ENCODE measurements around the gene CDC6. TPM values are rescaled to one million over a fixed set of nuclear protein-coding genes. Genes with fewer than 3 reads are reported as not detected.

Gene CDC6
- total RNA-seq, 1 donor from 2014 or later, result 16.4 TPM

- no peaks in the 10 kb centered on the region for H3K9me3 Mint-ChIP-seq
- peaks cover 10% of the 10 kb centered on the region for H3K36me3 Mint-ChIP-seq
- no peak overlapping the region for H3K4me3 Mint-ChIP-seq
- TF ChIP-seq, protein P1, sequence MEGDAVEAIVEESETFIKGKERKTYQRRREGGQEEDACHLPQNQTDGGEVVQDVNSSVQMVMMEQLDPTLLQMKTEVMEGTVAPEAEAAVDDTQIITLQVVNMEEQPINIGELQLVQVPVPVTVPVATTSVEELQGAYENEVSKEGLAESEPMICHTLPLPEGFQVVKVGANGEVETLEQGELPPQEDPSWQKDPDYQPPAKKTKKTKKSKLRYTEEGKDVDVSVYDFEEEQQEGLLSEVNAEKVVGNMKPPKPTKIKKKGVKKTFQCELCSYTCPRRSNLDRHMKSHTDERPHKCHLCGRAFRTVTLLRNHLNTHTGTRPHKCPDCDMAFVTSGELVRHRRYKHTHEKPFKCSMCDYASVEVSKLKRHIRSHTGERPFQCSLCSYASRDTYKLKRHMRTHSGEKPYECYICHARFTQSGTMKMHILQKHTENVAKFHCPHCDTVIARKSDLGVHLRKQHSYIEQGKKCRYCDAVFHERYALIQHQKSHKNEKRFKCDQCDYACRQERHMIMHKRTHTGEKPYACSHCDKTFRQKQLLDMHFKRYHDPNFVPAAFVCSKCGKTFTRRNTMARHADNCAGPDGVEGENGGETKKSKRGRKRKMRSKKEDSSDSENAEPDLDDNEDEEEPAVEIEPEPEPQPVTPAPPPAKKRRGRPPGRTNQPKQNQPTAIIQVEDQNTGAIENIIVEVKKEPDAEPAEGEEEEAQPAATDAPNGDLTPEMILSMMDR (IDR thresholded peaks at IDR 0.05; ENCODE audit: unreplicated experiment), result no peak
- peaks cover 39% of the 10 kb centered on the region for H3K4me1 Mint-ChIP-seq
- DNase-seq (ENCODE audit: low spot score in 2 of 2, unreplicated experiment in 2 of 2), result no peak
- no peaks in the 10 kb centered on the region for H3K27me3 Mint-ChIP-seq (ENCODE audit: low read depth)
- no peak overlapping the region for H3K27ac Mint-ChIP-seq
These were observed 39.1 kb downstream of the CDC6 start for GRCh38 chr17:40326832-40327199.

- H3K9me3 Mint-ChIP-seq, result no peaks in the 10 kb centered on the region
- H3K4me3 Mint-ChIP-seq, result no peak overlapping the region
- H3K4me1 Mint-ChIP-seq, result peaks cover 35% of the 10 kb centered on the region
- peak overlapping the region; percentile 56 for H3K27ac Mint-ChIP-seq
- TF ChIP-seq, protein P1 (IDR thresholded peaks at IDR 0.05; ENCODE audit: unreplicated experiment), result no peak
- H3K36me3 Mint-ChIP-seq, result peaks cover 10% of the 10 kb centered on the region
- no peaks in the 10 kb centered on the region for H3K27me3 Mint-ChIP-seq (ENCODE audit: low read depth)
- DNase-seq (ENCODE audit: low spot score in 2 of 2, unreplicated experiment in 2 of 2), result no peak
These were observed 39.6 kb downstream of the CDC6 start for GRCh38 chr17:40327244-40327729.

DNA sequence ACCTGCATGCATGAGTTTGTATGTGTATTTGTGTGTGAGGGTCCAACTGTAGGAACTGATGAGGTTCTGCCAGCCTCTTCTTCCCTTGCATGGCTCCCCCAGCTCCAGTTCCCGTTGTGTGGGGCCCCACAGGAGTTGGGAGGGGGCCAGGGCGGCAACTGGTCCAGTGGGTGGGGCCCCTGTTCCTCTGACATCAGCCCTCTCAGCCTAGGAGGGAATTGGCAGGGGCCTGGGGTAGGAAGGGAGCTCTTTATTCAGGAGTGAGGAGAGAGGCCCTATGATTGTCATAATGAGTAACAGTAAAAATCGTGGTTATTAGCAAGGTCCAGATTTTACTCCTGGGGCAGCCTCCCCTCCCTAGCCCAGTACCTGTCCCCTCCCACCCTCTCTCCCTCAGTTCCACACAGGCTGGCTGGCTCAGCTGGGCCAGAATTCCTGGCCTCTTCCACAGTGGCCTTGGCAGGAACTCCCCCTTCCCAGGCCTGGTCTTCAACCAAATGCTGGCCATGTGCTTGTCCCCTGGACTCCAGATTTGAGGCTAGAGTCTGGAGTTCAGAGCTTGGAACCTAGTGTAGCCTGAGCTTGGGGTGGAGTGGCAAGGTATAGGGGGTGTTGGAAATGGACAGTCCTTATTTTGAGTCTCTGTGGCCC is 40.2 kb downstream of the CDC6 start:
- peaks cover 14% of the 10 kb centered on the region for H3K36me3 Mint-ChIP-seq
- H3K27me3 Mint-ChIP-seq (ENCODE audit: low read depth), result no peaks in the 10 kb centered on the region
- peaks cover 30% of the 10 kb centered on the region for H3K4me1 Mint-ChIP-seq
- peak overlapping the region; percentile 56 for H3K27ac Mint-ChIP-seq
- H3K4me3 Mint-ChIP-seq, result no peak overlapping the region
- TF ChIP-seq, protein P1 (IDR thresholded peaks at IDR 0.05; ENCODE audit: unreplicated experiment), result no peak
- H3K9me3 Mint-ChIP-seq, result no peaks in the 10 kb centered on the region
- no peak for DNase-seq (ENCODE audit: low spot score in 2 of 2, unreplicated experiment in 2 of 2)

DNA sequence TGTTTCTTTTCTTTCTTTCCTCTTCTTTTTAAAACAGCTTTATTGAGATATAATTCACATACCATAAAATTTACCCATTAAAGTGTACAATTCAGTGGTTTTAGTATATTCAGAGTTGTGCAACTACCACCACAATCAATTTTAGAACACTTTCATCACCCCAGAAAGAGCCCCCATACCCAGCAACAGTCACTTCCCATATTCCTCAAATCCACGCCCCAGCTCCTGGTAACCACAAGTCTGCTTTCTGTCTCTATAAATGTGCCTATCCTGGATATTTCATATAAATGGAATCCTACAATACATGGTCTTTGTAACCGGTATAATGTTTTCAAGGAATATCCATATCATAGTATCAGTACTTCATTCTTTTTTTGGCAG is 40.7 kb downstream of the CDC6 start:
- peak overlapping the region; percentile 50 for H3K27ac Mint-ChIP-seq
- TF ChIP-seq, protein P1 (IDR thresholded peaks at IDR 0.05; ENCODE audit: unreplicated experiment), result no peak
- DNase-seq (ENCODE audit: low spot score in 2 of 2, unreplicated experiment in 2 of 2), result no peak
- H3K36me3 Mint-ChIP-seq, result peaks cover 14% of the 10 kb centered on the region
- no peaks in the 10 kb centered on the region for H3K27me3 Mint-ChIP-seq (ENCODE audit: low read depth)
- H3K9me3 Mint-ChIP-seq, result no peaks in the 10 kb centered on the region
- H3K4me3 Mint-ChIP-seq, result no peak overlapping the region
- H3K4me1 Mint-ChIP-seq, result peaks cover 25% of the 10 kb centered on the region

GRCh38 chr17:40329839-40330794 is 42.4 kb downstream of the CDC6 start:
- TF ChIP-seq, protein P1 (IDR thresholded peaks at IDR 0.05; ENCODE audit: unreplicated experiment), result no peak
- H3K27ac Mint-ChIP-seq, result no peak overlapping the region
- H3K4me1 Mint-ChIP-seq, result peaks cover 34% of the 10 kb centered on the region

More at GRCh38 chr17:40329839-40330794, 42.4 kb downstream of the CDC6 start:
- Mint-ChIP-seq H3K36me3 (peaks cover 17% of the 10 kb centered on the region), H3K4me3 (no peak overlapping the region), H3K9me3 (no peaks in the 10 kb centered on the region), H3K27me3 (ENCODE audit: low read depth) (no peaks in the 10 kb centered on the region)
- DNase-seq (ENCODE audit: low spot score in 2 of 2, unreplicated experiment in 2 of 2), result no peak

Data from mesothelial cell of epicardium (in vitro differentiated cells).